GM12874 (cell line): Measurements from ENCODE around the gene ARHGAP18.

ENCODE experiments used
- TF ChIP-seq, protein P1 (sequence below): IDR thresholded peaks from 2 replicates; pipeline ENCODE4 v1.5.1; 2011; ENCODE audit warnings: low read depth, mild to moderate bottlenecking, control low read depth, low read length, moderate library complexity; ENCODE audit not compliant: insufficient read depth

ARHGAP18 gene

GRCh38 chr6:129646642-129647041 lies 63.3 kb downstream of the ARHGAP18 start:
- TF ChIP-seq, protein P1, sequence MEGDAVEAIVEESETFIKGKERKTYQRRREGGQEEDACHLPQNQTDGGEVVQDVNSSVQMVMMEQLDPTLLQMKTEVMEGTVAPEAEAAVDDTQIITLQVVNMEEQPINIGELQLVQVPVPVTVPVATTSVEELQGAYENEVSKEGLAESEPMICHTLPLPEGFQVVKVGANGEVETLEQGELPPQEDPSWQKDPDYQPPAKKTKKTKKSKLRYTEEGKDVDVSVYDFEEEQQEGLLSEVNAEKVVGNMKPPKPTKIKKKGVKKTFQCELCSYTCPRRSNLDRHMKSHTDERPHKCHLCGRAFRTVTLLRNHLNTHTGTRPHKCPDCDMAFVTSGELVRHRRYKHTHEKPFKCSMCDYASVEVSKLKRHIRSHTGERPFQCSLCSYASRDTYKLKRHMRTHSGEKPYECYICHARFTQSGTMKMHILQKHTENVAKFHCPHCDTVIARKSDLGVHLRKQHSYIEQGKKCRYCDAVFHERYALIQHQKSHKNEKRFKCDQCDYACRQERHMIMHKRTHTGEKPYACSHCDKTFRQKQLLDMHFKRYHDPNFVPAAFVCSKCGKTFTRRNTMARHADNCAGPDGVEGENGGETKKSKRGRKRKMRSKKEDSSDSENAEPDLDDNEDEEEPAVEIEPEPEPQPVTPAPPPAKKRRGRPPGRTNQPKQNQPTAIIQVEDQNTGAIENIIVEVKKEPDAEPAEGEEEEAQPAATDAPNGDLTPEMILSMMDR = no peak

- TF ChIP-seq, protein P1 = no peak
Observed at GRCh38 chr6:129645830-129646579, 64.0 kb downstream of the ARHGAP18 start.

DNA sequence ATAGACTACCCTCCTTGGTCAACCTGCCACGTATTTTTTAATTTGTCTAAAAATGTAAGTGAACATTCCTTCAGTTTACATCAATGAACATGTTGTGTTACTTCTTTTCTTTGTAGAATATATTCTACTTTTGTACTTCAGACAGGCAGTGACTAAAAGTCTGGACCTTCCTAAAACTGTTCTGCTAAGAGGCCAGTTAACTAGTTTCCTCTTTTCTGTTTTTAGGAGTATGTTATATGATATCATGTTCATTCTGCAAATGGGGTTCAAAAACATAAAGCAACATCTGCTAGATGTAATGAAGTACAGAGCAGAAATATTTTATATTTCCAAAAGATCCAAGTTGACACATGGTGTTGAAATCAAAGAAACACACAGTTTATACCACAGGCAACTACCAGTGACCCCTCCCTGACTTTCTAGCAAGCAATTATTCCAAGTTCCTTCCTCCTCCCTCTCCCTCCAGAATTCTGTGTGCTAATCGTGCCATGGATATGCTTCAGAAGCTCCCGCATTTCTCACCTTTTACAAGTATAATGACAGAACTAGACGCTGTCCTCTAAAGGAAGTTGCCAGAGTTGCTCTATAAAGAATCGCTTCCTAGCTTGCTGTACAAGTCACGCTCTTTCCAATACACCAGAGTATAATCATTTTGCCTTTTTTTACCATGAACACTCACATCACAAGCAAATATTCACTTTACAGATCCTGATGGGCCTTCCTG lies 64.7 kb downstream of the ARHGAP18 start:
- TF ChIP-seq, protein P1 = no peak

DNA sequence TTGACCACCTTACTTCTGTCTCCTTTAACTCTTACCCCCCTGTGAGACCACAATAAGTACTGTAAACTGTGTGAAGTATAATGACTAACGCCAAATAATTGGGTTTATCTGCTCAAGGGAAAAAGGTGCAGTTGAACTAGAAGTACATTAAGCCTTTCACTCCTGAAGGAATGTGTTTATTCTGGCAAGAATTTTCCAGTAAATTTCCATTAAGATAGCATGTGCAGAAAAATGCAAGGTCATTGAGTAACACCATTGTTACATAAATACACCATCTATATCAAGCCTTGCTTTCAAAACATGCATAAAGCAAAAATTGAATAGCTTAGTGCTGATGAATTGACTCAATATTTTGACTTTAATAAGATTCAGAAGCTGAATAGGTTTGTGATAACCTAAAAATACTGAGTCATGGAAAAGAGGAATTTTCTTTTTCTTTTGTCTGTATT lies 65.4 kb downstream of the ARHGAP18 start:
- TF ChIP-seq, protein P1 = no peak

DNA sequence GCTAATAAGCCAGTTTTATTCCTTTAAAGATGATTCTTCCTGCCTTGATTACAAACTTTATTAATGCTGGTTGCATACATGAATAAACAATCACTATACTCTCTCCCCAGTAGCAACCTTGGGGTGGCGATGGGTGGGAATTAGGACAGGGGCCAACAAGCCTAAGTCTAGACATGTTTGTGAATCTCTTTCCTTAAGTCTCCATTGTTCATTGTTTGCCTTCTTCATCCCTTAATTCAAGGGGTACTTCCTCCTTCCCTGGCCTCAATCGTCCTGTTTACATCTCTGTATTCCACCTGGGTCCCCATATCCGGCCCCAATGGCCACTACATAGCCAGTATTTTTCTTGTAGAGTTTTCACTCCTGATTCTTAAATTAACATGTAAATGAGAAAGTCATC lies 66.0 kb downstream of the ARHGAP18 start:
- TF ChIP-seq, protein P1 = no peak

DNA sequence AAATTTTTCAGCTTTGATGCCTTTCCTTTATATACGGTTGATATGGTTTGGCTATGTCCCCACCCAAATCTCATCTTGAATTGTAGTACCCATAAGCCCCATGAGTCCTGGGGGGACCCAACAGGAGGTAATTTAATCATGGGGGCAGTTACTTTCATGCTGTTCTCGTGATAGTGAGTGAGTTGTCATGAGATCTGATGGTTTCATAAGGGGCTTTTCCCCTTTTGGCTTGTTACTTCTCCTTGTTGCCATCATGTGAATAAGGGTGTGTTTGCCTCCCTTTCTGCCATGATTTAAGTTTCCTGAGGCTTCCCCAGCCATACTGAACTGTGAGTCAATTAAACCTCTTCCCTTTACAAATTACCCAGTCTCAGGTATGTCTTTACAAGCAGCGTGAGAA lies 66.8 kb downstream of the ARHGAP18 start:
- TF ChIP-seq, protein P1 = no peak

GRCh38 chr6:129642322-129642721 lies 67.7 kb downstream of the ARHGAP18 start:
- TF ChIP-seq, protein P1 = no peak
